Astrocyte (in vitro differentiated cells and primary cell): Measurements from ENCODE around the gene C9orf50.

Experiments
- EZH2 ChIP-seq: IDR thresholded peaks from 2 replicates; pipeline ENCODE4 v1.6.1; 2012; ENCODE audit warnings: mild to moderate bottlenecking, low read length, inconsistent platforms; ENCODE audit not compliant: insufficient read depth
- TF ChIP-seq, protein P1 (sequence below): IDR thresholded peaks from 2 replicates; pipeline ENCODE4 v1.5.1; 2011; ENCODE audit warnings: low read depth, mild to moderate bottlenecking, inconsistent platforms, low read length, moderate library complexity; ENCODE audit not compliant: insufficient read depth

DNA sequence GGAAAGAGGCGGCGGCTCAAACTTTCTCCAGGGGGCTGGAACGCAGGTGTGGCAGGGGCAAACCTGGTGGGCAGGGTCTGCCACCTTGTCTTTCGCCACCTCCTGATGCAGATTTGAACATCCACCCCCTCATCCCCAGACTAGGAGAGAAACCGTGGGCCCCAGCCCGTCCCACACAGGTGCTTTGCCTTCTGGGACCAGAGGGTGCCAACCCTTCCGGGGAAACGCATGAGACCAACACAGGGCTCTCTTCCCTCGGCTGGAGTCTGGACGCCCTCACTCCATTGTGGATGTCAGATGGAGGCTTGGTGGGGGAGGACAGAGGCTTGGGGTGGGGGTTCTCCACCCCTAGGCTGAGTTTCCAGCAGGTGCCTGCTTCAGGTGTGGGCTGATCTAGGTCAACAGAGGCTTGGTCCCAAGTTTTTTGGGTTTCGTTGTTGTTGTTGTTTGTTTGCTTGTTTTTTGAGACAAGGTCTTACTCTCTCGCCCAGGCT lies 9.5 kb downstream of the C9orf50 start:
- TF ChIP-seq, protein P1, sequence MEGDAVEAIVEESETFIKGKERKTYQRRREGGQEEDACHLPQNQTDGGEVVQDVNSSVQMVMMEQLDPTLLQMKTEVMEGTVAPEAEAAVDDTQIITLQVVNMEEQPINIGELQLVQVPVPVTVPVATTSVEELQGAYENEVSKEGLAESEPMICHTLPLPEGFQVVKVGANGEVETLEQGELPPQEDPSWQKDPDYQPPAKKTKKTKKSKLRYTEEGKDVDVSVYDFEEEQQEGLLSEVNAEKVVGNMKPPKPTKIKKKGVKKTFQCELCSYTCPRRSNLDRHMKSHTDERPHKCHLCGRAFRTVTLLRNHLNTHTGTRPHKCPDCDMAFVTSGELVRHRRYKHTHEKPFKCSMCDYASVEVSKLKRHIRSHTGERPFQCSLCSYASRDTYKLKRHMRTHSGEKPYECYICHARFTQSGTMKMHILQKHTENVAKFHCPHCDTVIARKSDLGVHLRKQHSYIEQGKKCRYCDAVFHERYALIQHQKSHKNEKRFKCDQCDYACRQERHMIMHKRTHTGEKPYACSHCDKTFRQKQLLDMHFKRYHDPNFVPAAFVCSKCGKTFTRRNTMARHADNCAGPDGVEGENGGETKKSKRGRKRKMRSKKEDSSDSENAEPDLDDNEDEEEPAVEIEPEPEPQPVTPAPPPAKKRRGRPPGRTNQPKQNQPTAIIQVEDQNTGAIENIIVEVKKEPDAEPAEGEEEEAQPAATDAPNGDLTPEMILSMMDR = no peak
- TF ChIP-seq EZH2 = no peak
